Thyroid gland (tissue), 4 donors: ENCODE results near the gene JTB.

Experiments
- CTCF ChIP-seq, 6 experiments: fragments of 200-600 bp in 3 of 6; fragments of 450-650 bp in 3 of 6; sonication (generic) in 3 of 6; IDR thresholded peaks; one replicate each; pipeline ENCODE4 v1.5.1; 2016 to 2019; ENCODE audit warnings: antibody characterized with exemption in 6 of 6, mild to moderate bottlenecking in 2 of 6, inconsistent platforms in 1 of 6, moderate library complexity in 1 of 6
- POLR2A ChIP-seq, 2 donors: fragments of 450-650 bp; IDR thresholded peaks; one replicate each; pipeline ENCODE4 v1.6.1; 2017; ENCODE audit warnings: antibody characterized with exemption in 2 of 2, mild to moderate bottlenecking in 2 of 2, moderate library complexity in 1 of 2

GRCh38 chr1:154014154-154014907 lies 36.9 kb upstream of the JTB start:
- no peak for TF ChIP-seq POLR2A (IDR thresholded peaks at IDR 0.05)
- TF ChIP-seq CTCF (IDR thresholded peaks at IDR 0.05) = no peak
